NCI-H510A treated with DMSO at 0.1 percent for 48 hours (cell line): ENCODE measurements around the gene ICA1L.
A peak's percentile ranks its signal among the peaks of the same experiment; 100 is the strongest.
"Not testable (repeated sequence)": the region's sequence is repeated elsewhere in the genome, so short reads cannot be mapped to it uniquely, and the experiment has no call there.

Experiments
- DNase-seq: peaks from one replicate; lab custom pipeline; 2025; lab: John Stamatoyannopoulos, UW

ICA1L gene

DNA sequence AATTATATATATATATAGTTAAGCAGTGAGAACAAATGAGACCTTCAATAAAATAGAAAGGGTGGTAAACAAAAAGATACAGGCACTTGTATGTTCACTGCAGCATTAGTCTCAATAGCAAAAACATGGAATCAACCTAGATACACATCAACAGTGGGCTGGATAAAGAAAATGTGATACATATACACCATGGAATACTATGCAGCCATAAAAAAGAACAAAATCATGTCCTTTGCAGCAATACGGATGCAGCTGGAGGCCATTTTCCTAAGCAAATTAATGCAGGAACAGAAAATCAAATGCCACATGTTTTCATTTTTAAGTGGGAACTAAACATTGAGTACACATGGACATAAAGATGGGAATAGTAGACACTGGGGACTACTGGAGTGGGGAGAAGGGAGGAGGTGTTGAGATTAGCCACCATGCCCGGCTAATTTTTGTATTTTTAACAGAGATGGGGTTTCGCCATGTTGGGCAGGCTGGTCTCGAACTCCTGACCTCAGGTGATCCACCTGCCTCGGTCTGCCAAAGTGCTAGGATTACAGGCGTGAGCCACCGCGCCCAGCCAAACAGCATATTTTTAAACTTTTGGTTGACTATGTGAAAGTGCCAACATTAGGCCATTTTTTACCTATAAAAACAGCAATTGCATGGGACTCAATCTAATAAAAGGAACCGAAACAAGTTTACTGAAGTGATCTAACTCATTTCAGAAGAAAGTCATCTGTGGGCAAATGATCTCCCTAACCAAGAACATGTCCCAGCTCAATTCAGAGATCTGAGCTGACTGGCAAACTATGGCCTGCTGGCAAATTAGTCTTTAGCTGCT, 23.7 kb downstream of the ICA1L start:
- DNase-seq = no peak

GRCh38 chr2:202844656-202845055, 26.9 kb downstream of the ICA1L start:
- DNase-seq = no peak

- DNase-seq = no peak
These were observed 28.9 kb downstream of the ICA1L start for GRCh38 chr2:202842690-202843089.

GRCh38 chr2:202841090-202841867, 30.3 kb downstream of the ICA1L start:
- DNase-seq = no peak

- DNase-seq = peak; percentile 32
These were observed 40.0 kb downstream of the ICA1L start for GRCh38 chr2:202831242-202832220.

- DNase-seq = no peak
These were observed 46.7 kb downstream of the ICA1L start for GRCh38 chr2:202824901-202825300.

DNA sequence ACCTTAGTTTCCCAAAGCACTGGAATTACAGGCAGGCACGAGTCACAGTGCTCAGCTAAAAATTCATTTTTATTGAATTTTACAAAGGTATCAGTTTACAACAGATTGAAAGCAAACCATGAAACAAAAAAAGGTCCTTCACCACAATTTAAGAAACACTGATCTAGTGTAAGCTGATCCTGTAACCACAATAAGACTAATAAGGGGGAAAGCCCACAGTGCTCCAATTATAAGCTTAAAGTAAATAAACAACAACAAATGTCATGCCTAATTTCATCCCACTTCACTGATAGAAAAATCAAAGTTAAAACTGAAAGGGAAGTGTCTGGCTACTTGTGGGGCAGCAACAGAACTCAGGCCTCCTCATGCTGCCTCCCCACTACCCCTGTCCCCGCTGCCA, 49.2 kb downstream of the ICA1L start:
- no peak for DNase-seq

- no peak for DNase-seq
These were observed 50.1 kb downstream of the ICA1L start for GRCh38 chr2:202821206-202822160.

DNA sequence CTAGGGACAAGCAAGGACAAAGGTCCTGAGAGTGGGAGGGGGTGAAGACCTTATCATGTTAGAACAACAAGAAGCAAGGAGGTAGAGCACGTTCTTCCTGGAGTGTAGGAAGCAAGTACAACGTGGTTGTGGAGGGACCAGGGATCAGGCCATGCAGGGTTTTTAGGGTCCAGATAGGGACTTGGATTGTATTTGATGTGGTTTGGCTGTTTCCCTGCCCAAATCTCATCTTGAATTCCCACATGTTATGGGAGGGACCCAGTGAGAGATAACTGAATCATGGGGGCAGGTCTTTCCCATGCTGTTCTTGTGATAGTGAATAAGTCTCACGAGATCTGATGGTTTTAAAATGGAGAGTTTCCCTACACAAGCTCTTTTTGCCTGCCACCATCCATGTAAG, 53.2 kb downstream of the ICA1L start:
- no peak for DNase-seq

DNA sequence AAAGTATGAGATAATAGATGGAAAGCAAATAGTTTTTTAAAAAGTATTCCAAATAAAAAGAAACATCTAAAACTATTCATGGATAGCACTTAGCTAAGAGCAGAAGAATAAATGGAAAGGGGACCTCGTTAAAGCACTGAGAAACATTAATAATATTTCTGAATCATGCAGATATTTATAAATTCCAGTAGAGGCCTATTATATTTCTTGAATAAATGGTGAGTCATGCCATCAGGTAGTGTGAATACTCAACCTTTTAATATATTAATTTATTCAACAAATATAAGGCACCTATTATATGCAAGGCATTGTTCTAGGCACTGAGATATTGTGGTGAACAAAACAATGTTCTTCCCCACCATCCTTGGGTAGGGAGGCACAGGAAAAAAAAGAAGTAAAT, 53.8 kb downstream of the ICA1L start:
- no peak for DNase-seq

DNA sequence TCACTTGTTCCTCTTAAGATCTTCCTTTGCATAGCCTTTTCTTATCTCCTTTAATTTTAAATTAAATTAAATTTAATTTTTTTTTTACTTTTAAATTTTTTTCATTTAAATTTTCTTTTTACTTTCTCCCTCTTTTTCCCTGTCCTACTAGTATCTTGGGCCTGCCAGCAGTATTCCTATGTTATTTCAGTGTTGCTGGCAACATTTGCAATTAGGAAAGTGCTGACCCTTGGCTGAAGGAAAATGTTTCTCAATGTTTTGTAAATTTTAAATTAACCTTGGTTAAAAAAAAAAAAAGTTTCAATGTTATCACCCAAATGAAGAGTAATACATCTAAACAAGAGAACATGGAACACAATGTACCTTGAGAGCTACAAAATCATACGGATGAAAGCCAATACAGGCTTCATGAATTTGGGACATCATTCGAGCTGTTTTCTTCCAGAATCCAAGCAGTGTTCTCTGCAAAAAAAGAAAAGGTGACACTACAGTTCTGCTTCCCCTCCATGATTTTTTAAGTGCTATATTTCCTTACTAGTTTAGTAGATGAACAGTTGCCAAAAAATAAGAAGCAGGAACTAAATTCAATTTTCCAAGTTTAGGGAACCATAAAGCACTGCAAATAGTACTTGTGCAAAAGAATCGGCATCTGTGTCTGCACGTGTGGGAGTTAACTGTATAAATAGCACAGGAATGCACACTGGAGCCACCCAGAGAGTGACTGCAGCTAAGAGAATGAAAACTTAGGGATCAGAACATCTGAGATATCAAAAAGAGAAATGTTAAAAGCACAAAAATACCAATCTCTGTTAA, 55.8 kb downstream of the ICA1L start:
- no peak for DNase-seq

DNA sequence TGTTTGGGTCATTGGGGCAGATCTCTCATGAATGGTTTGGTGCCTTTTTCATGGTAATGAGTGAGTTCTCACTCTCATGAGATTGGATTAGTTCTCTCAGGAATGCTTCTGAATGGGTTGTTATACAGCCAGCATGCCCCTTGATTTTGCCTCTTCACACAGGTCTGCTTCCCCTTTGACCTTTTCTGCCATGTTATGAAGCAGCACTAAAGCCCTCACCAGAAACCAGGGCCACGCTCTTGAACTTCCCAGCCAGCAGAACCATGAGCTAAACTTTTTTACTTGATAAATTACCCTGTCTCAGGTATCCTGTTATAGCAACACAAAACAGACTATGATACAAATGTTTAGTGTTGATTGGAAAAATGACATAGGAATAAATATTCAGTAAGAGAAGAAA, 57.3 kb downstream of the ICA1L start:
- DNase-seq = no peak

- DNase-seq = no peak
These were observed 58.2 kb downstream of the ICA1L start for GRCh38 chr2:202813387-202813786.

GRCh38 chr2:202808754-202809153, 62.8 kb downstream of the ICA1L start:
- DNase-seq = no peak

DNA sequence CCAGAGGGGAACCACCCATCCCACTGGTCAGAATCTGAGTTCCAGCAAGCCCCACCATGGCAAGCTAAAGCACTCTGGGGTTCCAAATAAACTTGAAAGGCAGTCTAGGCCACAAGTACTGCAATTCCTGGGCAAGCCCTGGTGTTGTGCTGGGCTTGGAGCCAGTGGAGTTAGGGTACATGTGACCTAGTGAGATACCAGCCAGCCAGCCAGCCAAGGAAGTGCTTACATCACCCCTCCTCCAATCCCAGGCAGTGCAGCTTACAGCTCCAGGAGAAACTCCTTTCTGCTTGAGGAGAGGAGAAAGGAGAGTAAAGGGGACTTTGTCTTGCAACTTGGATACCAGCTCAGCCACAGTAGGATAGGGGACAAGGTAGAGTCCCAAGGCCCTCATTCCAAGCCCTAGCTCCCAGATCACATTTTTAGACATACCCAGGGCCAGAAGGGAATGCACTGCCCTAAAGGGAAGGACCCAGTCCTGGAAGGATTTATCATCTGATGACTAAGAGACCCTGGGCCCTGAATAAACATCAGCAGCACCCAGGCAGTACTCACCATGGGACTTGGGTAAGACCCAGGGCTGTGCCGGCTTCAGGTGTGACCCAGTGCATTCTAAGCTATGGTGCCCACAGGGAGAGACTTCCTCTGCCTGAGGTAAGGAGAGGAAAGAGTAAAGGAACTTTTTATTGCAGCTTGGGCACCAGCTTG, 64.0 kb downstream of the ICA1L start:
- DNase-seq = not testable (repeated sequence)

- not testable (repeated sequence) for DNase-seq
These were observed 65.7 kb downstream of the ICA1L start for GRCh38 chr2:202805911-202806310.

DNA sequence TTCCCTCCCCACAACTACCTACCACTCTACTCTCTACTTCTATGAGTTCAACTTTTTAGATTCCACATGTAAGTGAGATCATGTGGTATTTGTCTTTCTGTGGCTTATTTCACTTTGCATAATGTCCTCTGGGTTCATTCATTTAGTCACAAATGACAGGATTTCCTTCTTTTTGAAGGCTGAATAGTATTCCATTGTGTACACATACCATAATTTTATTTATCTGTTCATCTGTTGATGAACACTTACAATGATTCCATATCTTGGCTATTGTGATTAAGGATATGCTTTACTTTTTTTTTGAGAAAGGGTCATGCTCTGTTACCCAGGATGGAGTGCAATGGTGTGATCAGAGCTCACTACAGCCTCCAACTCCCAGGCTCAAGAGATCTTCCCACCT, 73.6 kb downstream of the ICA1L start:
- DNase-seq = no peak

- DNase-seq = no peak
These were observed 80.9 kb downstream of the ICA1L start for GRCh38 chr2:202790676-202791075.

- DNase-seq = no peak
These were observed 84.7 kb downstream of the ICA1L start for GRCh38 chr2:202786842-202787241.
